Measurements from ENCODE around the gene POC1A.

DNA sequence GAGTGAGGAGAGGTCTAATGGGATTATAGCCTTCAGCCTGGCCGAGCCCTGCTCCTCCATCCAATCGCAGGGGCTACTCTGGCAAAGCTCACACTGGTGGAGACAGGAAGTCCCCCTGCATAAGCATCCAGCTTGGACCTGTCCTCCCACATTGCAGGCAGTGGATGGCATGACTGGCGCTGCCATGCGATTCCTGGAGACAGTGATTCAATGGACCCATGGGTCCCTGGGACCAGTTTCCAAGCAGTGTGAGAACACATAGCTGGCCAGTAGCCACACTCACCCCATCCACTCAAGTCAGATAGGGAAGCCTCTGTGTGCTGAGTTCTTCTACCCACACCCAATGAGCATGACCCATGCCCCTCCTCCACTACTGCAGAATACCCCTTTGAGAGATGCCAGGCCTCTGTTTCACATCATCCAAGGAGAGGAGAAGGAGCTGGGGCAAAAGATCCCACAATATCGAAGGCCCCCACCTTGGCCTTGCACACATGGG lies 18.1 kb upstream of the POC1A start:
- TF ChIP-seq CTCF (IDR thresholded peaks at IDR 0.05; ENCODE audit: extremely low read depth in 1 of 2, insufficient read depth in 1 of 2, low read depth in 1 of 2, low read length in 2 of 2) (no peak), EZH2 (IDR thresholded peaks at IDR 0.05; ENCODE audit: borderline replicate concordance, low read depth, low read length, severe bottlenecking) (no peak)

Measured in endothelial cell of umbilical vein (primary cell).